GM18520 (cell line): ENCODE data around the gene RAB6A.
A peak's percentile ranks its signal among the peaks of the same experiment; 100 is the strongest.
"Not testable (repeated sequence)": the region's sequence is repeated elsewhere in the genome, so short reads cannot be mapped to it uniquely, and the experiment has no call there.

ENCODE experiments used
- ATAC-seq: cut with Tn5 transposase; IDR thresholded peaks from one replicate; pipeline ENCODE4 v1.9.1; 2021; ENCODE audit not compliant: unreplicated experiment

The RAB6A gene

GRCh38 chr11:73760679-73761402 is at the start of gene RAB6A:
Gene RAB6A, minus strand, starts transcription at chr11:73761074. Its CDS starts 439 bp downstream, at chr11:73760635.
- peak; percentile 96 for ATAC-seq

- no peak for ATAC-seq
Measured at GRCh38 chr11:73810637-73811036, 49.8 kb upstream of the RAB6A start.

GRCh38 chr11:73808052-73808451 is 47.2 kb upstream of the RAB6A start:
- ATAC-seq = no peak

GRCh38 chr11:73804712-73805111 is 43.8 kb upstream of the RAB6A start:
- ATAC-seq = no peak

- ATAC-seq = no peak
Measured at GRCh38 chr11:73801136-73801535, 40.3 kb upstream of the RAB6A start.

GRCh38 chr11:73800276-73800806 is 39.5 kb upstream of the RAB6A start:
- no peak for ATAC-seq

- no peak for ATAC-seq
Measured at GRCh38 chr11:73797457-73797856, 36.6 kb upstream of the RAB6A start.

- ATAC-seq = no peak
Measured at GRCh38 chr11:73795925-73796632, 35.2 kb upstream of the RAB6A start.

- no peak for ATAC-seq
Measured at GRCh38 chr11:73792584-73792983, 31.7 kb upstream of the RAB6A start.

- no peak for ATAC-seq
Measured at GRCh38 chr11:73789279-73789670, 28.4 kb upstream of the RAB6A start.

GRCh38 chr11:73787643-73788558 is 27.0 kb upstream of the RAB6A start, which contains the start of gene MRPL48:
Gene MRPL48, plus strand, starts transcription at chr11:73787874. Its CDS starts 98 bp downstream, at chr11:73787972.
- ATAC-seq = peak; percentile 66

GRCh38 chr11:73787051-73787642 is 26.3 kb upstream of the RAB6A start:
- no peak for ATAC-seq

- ATAC-seq = not testable (repeated sequence)
Measured at GRCh38 chr11:73785467-73785866, 24.6 kb upstream of the RAB6A start.

GRCh38 chr11:73784734-73785133 is 23.9 kb upstream of the RAB6A start:
- no peak for ATAC-seq

- ATAC-seq = no peak
Measured at GRCh38 chr11:73784080-73784634, 23.3 kb upstream of the RAB6A start.

- ATAC-seq = no peak
Measured at GRCh38 chr11:73783483-73784020, 22.7 kb upstream of the RAB6A start.

GRCh38 chr11:73781303-73781702 is 20.4 kb upstream of the RAB6A start:
- no peak for ATAC-seq

GRCh38 chr11:73779084-73779902 is 18.4 kb upstream of the RAB6A start:
- peak; percentile 96 for ATAC-seq

GRCh38 chr11:73770811-73771210 is 9.9 kb upstream of the RAB6A start:
- not testable (repeated sequence) for ATAC-seq
